ENCODE results near the gene TMC8.

Gene TMC8

GRCh38 chr17:78179372-78179771 is 48.8 kb downstream of the TMC8 start:
- no peaks in the 10 kb centered on the region; the same call in 1 of the 2 replicates for H3F3A ChIP-seq (ENCODE audit: insufficient read depth, low read length)
- no peak overlapping the region for H3K4me2 ChIP-seq (ENCODE audit: low read length)
- no peaks in the 10 kb centered on the region for H3K9me2 ChIP-seq (ENCODE audit: low read depth, low read length)
- H3K79me2 ChIP-seq (ENCODE audit: insufficient read depth, low read length) = no peaks in the 10 kb centered on the region
- peaks cover 82% of the 10 kb centered on the region for H3K36me3 ChIP-seq (ENCODE audit: insufficient read depth, low read length)
- no peak overlapping the region for H2AFZ ChIP-seq (ENCODE audit: low read length)
- H3K27me3 ChIP-seq (ENCODE audit: insufficient read depth, low read length) = no peaks in the 10 kb centered on the region
- no peak overlapping the region for H3K9ac ChIP-seq (ENCODE audit: low read length)
- no peak for TF ChIP-seq EZH2 (IDR thresholded peaks at IDR 0.05; ENCODE audit: borderline replicate concordance, low read length)
- no peak for TF ChIP-seq CTCF (IDR thresholded peaks at IDR 0.05; ENCODE audit: low read length)
- H4K20me1 ChIP-seq (ENCODE audit: insufficient read depth, low read length) = no peaks in the 10 kb centered on the region
- H3K4me3 ChIP-seq (ENCODE audit: low read depth, low read length, poor library complexity, severe bottlenecking) = no peak overlapping the region
- no peak overlapping the region for H3K27ac ChIP-seq (ENCODE audit: low read depth, low read length, poor library complexity, severe bottlenecking)
- H3K4me1 ChIP-seq (ENCODE audit: insufficient read depth, low read length, severe bottlenecking) = peaks cover 58% of the 10 kb centered on the region
- no peaks in the 10 kb centered on the region for H3K9me3 ChIP-seq (ENCODE audit: low read length)

GRCh38 chr17:78180083-78180482 is 49.5 kb downstream of the TMC8 start:
- H3K9ac ChIP-seq (ENCODE audit: low read length) = peak overlapping the region; percentile 12; the same call in 1 of the 2 replicates
- no peaks in the 10 kb centered on the region for H3K27me3 ChIP-seq (ENCODE audit: insufficient read depth, low read length)
- H3K27ac ChIP-seq (ENCODE audit: low read depth, low read length, poor library complexity, severe bottlenecking) = peak overlapping the region; percentile 69
- TF ChIP-seq EZH2 (IDR thresholded peaks at IDR 0.05; ENCODE audit: borderline replicate concordance, low read length) = no peak
- TF ChIP-seq CTCF (IDR thresholded peaks at IDR 0.05; ENCODE audit: low read length) = no peak
- no peaks in the 10 kb centered on the region for H3K79me2 ChIP-seq (ENCODE audit: insufficient read depth, low read length)
- H3K4me3 ChIP-seq (ENCODE audit: low read depth, low read length, poor library complexity, severe bottlenecking) = peak overlapping the region; percentile 18
- peaks cover 58% of the 10 kb centered on the region for H3K4me1 ChIP-seq (ENCODE audit: insufficient read depth, low read length, severe bottlenecking)
- no peaks in the 10 kb centered on the region for H3K9me2 ChIP-seq (ENCODE audit: low read depth, low read length)
- H3K9me3 ChIP-seq (ENCODE audit: low read length) = no peaks in the 10 kb centered on the region
- H4K20me1 ChIP-seq (ENCODE audit: insufficient read depth, low read length) = no peaks in the 10 kb centered on the region
- peaks cover 79% of the 10 kb centered on the region for H3K36me3 ChIP-seq (ENCODE audit: insufficient read depth, low read length)
- H2AFZ ChIP-seq (ENCODE audit: low read length) = no peak overlapping the region
- H3K4me2 ChIP-seq (ENCODE audit: low read length) = peak overlapping the region; percentile 44
- H3F3A ChIP-seq (ENCODE audit: insufficient read depth, low read length) = no peaks in the 10 kb centered on the region; the same call in 1 of the 2 replicates

- no peaks in the 10 kb centered on the region for H3K9me3 ChIP-seq (ENCODE audit: low read length)
- H3K4me3 ChIP-seq (ENCODE audit: low read depth, low read length, poor library complexity, severe bottlenecking) = peak overlapping the region; percentile 18
- H4K20me1 ChIP-seq (ENCODE audit: insufficient read depth, low read length) = no peaks in the 10 kb centered on the region
- peak overlapping the region; percentile 44 for H3K4me2 ChIP-seq (ENCODE audit: low read length)
- H3K27ac ChIP-seq (ENCODE audit: low read depth, low read length, poor library complexity, severe bottlenecking) = peak overlapping the region; percentile 69
- peaks cover 76% of the 10 kb centered on the region for H3K36me3 ChIP-seq (ENCODE audit: insufficient read depth, low read length)
- H3K9ac ChIP-seq (ENCODE audit: low read length) = peak overlapping the region; percentile 12; the same call in 1 of the 2 replicates
- H3F3A ChIP-seq (ENCODE audit: insufficient read depth, low read length) = no peaks in the 10 kb centered on the region; the same call in 1 of the 2 replicates
- H2AFZ ChIP-seq (ENCODE audit: low read length) = no peak overlapping the region
- H3K9me2 ChIP-seq (ENCODE audit: low read depth, low read length) = no peaks in the 10 kb centered on the region
- H3K4me1 ChIP-seq (ENCODE audit: insufficient read depth, low read length, severe bottlenecking) = peaks cover 58% of the 10 kb centered on the region
- no peaks in the 10 kb centered on the region for H3K27me3 ChIP-seq (ENCODE audit: insufficient read depth, low read length)
- no peaks in the 10 kb centered on the region for H3K79me2 ChIP-seq (ENCODE audit: insufficient read depth, low read length)
- TF ChIP-seq EZH2 (IDR thresholded peaks at IDR 0.05; ENCODE audit: borderline replicate concordance, low read length) (no peak), CTCF (IDR thresholded peaks at IDR 0.05; ENCODE audit: low read length) (no peak)
Observed at GRCh38 chr17:78180508-78180907, 49.9 kb downstream of the TMC8 start.

Measured in OCI-LY1 (cell line).